ENCODE measurements around the gene MAPKBP1.

Gene MAPKBP1

DNA sequence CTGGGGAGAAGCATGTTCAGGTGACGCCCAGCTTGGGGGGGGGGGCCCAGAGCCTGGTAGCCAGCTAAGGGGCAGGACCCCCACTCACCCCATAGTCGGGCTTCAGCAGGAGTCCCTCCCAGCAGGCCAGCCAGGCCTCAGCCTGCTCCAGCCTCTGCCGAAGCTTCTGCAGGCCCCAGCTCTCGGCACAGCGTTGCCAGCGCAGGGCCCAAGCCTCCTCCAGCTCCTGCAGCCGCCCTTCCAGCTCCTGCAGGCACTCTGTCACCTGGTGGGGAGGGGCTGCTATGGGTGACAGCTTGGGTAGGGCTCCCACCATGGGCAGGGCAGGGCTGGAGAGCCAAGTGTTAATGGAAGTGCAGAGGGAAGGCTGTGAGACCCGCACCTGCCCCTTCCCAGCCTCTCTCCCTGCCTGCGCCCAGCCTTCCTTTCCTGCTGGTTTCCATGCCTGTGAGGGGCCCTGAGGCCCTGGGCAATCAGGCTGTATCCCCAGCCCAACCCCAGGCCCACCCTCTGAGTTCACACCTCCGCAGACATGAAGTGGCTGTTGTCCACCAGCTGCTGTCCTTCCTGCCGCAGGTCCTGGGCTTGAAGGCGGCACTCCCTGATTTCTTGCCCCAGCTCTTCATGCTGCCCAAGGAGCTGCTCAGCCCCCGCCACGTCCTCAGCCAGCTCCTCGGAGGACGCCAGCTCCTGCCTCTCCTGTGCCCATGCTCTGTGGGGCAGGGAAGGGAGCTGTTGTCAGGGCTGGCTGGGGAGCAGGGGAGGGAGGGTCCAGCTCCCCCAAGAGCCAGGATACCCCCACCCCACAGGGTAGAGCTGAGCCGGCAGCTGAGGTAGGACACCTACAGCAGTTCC is 78.7 kb downstream of the MAPKBP1 start:
- no peak for DNase-seq

DNA sequence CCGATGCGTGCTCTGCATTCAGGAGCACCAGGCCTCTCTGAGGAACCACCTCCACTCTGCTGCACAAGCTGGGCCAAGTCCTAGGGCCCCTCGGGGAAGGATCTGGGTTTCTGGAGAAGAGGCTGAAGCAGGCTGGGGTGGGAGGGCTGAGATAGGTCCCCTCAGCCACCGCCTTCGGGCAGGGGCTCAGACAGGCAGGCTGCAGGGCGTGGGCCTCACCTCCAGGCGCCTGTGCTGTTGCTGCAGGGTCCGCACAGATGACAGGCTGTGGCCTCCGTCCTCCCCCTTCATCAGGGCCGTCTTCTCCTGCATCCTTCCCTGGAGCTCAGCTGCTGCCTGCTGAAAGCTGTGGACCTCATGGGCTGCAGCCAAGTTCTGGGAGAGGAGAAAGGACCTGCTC is 79.5 kb downstream of the MAPKBP1 start:
- DNase-seq, result no peak

DNA sequence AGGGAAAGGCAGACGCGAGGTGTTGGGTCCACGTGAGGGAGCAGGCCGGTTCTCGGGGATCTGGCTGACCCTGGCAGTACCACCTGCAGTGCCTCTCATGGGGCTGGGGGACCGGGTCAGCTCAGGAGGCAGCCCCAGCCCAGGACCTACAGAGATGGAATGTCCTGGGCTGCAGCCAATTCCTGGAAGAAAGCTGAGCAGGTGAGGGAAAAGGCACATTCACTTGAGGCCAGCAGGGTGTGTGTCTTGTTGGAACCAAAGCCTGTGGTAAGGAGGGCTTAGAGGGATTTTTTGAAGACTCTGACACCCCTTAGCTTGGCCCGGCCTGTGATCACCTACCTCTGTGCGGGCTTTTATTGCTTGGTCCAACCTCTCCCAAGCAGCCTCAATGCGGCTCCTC is 80.2 kb downstream of the MAPKBP1 start:
- DNase-seq, result no peak

DNA sequence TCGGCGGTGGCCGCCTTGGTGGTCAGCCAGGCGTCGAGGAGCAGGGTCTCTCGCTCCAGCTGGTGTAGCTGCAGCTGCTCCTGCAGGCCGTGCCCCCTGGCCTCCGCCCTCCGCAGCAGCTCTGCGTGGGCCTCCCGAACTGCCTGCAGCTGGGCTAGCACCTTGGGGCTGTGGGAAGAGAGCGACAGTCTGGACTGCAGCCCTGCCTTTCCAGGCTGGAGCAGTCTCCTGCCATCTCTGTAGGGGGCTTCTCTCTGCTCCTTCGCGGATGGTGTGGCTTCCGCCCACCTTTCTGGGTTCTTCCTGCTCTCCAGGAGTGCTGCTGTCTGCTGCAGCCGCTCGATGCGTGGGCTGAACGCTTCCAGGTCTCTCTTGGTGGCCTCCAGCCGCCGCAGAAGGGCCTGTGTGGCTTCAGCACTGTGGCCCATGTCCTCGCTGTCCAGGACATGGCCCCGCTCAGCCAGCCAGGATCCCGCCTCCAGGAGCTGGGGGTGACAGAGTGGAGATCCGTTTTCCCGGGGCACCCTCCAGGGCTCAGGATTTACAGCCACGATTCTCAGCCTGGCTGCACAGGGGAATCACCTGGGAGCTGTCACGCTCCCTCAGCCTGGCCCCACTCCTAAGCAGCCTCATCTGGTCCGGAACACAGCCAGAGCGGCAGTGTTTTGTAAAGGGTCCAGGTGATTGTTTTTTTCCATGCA is 81.1 kb downstream of the MAPKBP1 start:
- no peak for DNase-seq

DNA sequence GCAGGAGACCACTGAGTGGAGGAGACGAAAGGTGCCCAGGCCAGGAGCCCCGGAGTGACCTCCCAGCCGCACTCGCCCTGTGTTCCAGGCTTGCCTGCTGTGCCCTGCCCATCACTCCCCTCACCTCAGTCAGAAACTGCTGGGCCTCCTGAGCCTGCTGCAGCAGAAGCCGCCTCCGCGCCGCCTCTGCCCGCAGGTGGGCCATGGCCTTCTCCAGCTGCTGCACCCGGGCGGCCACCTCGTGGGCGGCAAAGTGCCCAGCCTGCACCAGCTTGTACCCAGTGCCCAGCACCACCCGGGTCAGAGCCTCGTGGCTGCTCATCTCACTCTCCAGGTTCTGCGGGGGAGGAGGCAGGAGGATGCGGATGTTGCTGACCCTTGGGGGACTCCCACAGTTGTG is 82.0 kb downstream of the MAPKBP1 start:
- DNase-seq, result no peak

DNA sequence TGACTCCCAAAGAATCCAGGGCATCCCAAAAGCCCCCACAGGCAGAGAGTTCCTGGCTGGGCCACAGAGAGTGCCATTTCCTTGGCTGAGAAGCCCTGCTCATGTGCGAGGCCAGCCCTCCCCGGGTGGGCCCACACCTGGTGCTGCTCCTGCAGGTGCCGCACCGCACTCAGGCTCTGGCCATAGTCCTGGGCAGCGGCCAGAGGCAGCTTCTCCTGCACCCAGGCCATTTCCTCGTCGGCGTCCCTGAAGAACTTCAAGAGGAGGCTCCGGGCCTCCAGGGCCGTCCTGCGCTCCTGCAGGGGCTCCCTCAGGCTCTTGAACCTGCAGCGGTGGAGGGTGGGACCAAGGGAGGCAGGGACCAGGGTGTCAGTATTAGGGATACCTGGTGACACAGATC is 82.4 kb downstream of the MAPKBP1 start:
- DNase-seq, result no peak

DNA sequence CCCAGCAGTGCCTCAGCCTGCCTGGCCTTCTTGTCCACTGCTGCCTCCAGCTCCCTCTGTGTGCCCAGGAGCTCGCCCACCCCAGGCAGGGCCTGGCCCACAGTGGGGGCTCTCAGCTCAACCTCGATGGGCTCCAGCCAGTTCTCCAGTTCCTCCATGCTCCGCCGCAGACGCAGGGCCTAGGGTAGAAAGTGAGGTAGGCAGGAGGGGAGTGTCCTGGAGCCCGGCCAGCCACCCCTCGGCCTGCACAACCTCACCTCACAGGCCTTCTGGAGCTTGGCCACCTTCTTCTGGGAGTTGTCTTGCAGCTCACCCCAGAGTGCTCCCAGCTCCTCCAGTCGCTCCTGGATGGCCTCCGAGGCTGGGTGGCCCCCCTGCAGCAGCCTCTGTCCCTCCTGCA is 83.0 kb downstream of the MAPKBP1 start:
- no peak for DNase-seq

DNA sequence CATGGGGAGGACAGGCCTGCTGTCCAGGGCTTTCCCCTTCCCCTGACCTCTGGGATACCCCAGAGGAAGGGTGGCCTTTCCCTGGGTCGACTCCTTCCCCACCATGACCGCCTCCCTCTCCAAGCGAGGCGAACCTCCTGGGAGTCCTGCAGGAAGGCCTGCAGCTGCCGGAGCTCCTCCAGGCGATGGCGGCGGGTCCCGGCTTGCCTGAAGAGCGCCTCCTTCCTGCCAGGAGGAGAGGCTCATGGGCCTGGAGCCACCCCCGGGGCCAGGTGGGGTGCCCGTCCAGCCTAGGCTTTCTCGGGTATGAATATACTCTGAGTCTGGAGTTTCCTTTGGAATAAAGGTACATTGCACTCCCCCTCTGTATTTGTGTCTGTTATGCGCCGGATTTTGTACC is 84.5 kb downstream of the MAPKBP1 start:
- DNase-seq, result no peak

DNA sequence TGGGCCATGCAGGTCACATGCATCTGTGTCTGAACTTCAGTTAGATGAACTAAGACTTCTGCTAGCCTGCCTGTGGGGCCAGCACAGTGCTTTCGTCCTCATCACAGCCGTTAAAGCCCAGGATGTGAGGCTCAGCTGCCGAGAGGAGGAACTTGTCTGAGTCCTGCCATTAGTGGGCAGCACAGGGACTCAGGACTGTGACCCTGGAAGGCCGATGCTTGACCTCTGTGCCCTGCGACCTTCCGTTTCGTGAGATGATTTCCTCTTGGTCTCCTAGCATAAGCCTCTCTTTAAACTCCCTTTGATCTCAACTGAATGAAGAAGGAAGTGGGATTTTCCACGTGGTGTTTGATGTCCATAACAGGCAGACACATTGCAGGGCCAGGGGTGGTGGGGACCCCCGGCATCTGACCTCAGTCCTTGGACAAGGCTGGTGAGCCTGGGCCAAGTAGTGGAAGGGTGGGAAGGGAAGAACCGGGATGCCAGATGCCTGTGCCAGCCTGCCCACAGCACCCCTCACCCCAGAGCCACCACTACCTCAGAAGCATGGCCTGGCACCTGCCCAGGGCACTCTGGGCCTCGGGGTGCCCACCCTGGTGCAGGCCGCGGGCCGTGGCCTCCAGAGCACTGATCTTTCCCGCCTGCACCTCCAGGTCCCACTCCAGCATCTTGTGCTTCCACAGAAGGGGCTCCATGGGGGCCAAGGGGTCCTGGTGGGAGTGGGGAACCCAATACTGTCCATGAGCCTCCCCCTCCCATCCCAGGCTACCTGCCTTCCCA is 86.0 kb downstream of the MAPKBP1 start:
- no peak for DNase-seq

DNA sequence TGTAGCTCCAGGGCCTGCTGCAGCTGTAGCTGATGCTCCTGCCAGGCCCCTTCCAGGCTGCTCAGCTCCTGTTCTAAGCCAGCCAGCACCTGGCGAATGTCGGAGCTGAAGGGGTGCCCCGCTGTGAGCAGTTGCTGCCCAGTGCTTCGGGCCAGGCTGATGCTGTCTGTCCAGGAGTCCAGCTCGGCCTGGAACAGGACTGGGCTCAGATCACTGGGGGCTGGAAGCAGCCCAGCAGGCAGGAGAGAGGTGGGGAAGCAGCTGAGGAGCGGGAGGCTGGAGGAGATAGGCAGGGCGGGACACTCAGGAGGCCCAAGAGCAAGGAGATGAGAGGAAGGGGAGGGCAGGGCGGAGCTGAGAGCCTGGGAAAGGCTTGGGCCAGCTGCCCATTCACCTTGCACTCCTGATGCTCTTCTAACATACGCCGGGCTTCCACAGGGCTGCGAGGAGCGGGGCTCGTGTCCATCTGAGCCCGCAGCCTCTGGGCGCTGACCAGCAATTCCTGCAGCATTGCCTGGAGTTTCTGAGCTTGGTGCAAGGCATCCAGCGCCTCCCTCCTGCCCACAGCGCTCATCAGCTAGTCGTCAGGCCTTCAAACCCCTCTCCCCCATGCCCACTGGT is 87.6 kb downstream of the MAPKBP1 start:
- DNase-seq, result no peak

DNA sequence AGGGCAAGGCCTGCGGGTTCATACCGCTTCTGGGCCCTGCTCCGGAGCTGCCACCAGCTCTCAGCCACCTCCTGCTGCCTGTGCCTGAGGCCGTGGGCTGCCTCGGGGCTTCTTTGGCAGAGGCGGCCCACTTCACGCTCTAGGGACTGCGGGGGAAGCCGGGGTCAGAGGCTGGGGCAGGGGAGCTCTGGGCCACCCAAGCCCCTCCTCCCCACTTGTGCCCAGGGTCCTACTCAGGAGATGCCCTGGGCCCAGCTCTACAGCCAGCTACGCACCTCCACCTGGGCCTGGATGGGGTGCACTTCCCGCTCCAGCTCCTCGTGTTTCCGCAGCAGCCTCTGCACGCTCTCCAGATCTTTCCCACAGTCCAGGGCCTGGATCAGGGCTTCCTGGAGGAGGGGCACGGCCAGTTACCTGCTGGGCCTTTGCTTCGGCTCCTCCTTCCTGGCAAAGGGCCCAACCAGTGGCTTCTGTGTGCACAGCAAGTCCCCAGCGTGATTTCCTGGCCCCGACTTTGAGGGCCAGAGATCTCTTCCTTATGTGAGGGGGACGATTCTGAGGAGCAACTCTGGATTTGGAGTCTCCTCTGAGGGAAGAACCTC is 88.3 kb downstream of the MAPKBP1 start:
- DNase-seq, result no peak

DNA sequence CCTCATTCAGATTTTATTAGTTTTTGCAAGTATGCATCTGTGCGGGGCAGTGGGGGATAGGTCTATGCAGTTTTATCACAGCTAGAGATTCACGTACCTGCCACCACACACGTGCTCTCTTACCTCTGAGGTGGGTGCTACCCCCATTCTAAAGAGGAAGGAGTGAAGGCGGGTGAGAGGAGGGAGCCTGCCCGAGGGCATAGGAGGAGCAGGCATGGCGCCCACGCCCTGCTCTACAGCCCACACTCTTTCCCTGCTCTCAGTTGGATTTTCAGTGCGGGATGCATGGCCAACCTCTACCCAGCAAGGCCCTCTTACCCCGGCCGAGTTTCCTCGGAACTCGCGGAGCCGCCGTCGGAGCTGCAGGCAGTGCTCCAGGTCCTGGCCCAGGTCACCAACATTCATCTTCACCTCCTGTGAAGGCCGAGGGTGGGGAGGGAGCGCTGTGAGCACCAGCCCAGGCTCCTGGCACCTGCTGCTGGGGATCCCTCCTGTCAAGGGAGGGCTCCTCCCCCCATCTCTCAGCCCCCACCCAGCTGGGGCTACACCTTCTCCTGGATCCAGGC is 91.3 kb downstream of the MAPKBP1 start:
- DNase-seq, result no peak

DNA sequence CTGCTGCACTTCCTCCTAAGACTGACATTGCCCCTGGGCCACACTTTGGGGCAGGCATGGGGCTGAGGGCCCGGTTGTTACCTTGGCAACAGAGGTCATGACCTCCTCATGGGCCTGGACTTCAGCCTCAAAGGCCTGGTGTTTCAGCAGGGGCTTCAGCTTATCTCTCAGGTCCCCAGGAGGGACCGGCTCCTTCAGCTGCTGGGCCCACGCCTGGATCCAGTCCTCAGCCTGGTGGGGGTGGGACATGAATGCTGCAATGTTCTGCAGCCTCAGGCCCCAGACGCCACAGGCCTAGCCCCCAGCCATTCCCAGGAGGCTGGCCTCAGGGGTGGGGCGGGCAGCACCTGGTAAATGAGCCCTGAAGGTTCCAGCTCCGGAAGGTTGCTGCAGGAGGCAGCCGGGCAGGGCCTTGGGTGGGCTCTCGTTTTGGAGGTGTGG is 92.0 kb downstream of the MAPKBP1 start:
- DNase-seq, result no peak

DNA sequence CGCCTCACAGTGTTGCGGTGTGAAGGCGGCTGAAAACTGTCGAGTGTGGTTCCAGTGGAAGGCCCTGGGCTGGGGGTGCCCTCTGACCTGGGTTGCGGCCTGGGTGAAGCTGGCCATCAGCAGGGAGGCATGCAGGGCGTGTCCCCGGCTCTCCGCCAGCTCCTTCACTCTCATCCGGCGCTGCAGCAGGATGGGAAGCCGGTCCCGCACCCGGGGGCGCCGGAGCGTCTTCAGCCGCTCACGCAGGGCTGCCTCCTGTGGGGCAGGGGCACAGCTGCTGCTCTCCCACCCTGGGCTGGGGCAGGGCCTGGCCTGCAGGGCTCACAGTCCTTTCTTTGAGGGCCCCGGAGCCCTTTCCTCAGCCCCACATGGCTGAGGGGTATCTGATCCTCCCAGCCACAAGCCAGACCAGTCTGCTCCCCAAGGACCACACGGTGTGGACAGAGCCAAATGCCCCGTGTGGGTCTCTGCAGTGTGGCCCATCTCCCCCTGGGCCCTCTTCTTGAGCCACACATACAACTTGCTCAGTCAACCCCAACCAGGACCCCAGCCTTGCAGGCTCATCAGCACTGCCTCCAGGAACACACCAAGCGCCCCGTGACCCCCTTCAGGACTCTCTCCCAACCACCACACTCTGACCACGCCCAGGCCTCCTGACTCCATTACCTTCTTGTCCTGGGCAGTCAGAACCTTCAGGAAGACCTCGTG is 92.7 kb downstream of the MAPKBP1 start:
- no peak for DNase-seq

DNA sequence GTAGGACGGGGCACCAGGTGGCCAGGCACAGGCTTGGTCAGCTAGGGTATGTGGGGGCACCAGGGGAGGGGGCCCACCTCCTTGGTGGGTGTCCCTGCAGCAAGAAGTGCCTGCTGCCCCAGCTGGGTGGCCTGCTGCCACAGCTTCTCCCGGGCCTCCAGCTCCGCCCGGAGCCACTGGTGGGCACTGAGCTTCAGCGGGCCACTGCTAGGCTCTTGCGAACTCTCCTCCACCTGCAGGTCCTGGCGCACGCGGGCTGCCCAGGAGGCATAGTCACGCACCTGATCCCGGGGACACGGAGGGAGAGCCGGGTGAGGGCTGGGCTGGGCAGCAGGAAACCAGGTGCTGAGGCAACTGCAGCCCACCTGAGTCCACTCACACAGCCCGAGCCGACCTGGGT is 94.0 kb downstream of the MAPKBP1 start:
- no peak for DNase-seq

DNA sequence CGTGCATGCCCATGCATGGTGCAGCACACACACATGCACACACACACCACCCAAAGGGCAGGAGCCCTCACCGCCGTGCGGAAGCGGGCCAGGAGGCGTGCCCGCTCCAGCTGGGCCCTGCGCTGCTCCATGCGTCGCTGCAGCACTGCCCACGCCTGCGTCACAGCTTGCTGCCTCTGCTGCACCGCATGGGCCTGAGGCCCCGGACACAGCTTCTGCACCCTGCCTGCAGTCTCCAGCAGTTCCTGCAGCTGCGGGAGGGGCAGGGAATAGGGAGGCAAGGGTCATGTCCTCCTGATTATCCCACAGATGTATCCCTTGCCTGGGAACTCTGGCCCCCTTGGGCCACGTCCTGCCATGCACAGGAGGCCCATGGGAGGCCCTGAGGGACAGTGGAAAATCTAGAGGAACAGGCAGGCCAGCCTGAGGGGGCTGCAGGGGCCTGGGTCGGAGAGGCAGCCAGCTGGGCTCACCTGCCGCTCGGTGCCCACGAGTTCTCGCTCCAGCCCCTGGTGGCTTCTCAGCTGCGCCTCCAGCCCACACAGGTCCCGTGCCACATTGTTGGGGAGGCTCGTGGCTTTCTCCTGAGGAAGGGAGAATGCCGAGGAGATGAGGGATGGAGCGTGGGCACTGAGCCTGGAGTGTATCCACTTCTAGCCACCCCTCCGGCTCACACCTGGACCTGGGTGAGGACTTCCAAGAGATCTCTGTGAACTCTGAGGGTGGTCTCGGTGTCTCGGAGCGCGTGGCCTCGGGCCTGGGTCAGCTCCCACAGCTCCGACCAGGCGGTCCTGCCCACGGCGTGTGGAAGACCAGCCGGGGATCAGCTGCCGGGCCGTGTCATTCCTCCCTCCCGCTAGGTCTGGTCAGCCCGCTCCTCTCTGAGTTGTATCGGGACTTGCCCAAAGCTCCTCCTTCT is 95.7 kb downstream of the MAPKBP1 start:
- no peak for DNase-seq

DNA sequence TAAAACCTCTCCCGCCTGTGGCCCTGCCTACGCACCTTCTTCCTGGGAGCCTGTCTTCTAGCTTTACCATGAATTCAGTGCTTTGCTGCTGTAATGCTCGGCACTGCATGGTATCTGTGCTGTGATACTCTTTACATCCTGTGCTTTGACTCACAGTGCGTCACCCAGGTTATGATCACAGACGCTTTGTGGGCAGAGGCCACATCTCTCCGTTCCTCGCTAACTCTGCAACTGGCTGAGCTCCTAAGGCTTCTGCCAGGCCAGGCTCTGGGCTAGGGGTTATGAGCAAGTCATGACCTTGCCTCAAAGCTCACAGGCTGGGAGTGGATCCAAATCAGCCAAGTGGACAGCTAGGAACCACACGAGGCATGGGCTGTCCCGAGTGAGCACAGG is 96.4 kb downstream of the MAPKBP1 start:
- DNase-seq, result no peak

DNA sequence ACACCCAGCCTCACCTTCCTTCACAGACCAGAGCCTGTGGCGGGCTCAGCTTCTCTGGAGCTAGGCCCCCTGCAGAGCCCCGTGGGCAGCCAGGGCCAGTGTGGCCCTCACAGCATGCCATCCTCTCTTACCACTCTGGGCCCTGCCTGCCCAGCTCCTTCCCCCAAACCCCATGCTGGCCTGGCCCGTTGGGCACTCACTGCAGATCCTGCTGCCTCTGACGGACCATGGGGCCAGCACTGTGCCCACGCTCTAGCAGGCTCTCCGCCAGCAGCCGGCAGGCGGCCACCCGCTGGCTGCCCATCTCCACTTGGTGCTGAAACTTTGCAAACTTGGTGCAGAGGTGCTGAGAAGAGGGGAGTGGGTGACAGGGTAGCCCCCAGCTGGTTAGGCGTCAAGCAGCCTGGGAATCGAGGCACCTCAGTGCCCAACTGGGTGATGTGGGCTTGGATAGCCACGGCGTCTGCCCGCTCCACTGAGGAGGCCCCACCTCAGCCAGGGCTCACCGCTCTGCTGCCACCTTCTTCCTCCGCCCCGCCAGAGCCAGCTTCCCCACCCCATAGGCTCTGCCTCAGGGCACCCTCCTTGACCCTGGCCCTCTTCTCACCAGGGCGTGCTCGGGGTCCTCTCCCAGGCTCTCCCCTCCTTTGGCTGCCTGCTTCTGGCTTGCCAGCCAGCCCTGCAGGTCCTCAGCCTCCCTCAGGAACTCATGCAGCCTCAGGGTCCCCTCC is 97.1 kb downstream of the MAPKBP1 start:
- DNase-seq, result no peak

DNA sequence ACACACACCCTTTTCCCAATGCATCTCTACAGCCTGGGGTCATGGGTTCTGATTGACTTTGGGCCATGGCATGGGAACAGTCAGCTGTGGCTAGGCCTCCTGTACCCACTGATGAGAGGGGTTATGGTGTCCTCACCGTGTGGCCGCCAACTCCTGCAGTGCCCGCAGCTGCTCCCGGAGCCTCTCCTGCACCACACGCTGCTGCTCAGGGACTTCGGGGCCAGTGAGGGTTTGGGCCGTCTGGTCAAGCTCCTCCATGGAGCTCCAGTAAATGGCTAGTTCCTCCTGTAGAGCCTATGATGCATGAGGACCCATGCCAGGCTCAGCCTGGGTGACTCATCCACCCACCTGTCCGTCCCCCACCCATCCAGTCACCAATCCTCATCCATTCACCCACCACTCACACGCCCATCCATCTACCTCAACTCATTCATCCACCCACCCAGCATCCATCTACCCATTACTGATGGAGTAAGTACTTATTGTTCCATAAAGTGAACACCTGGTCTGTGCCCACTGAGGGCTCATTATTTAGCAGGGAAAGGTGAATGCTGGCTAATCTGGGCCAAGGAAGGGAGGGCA is 98.0 kb downstream of the MAPKBP1 start:
- no peak for DNase-seq

DNA sequence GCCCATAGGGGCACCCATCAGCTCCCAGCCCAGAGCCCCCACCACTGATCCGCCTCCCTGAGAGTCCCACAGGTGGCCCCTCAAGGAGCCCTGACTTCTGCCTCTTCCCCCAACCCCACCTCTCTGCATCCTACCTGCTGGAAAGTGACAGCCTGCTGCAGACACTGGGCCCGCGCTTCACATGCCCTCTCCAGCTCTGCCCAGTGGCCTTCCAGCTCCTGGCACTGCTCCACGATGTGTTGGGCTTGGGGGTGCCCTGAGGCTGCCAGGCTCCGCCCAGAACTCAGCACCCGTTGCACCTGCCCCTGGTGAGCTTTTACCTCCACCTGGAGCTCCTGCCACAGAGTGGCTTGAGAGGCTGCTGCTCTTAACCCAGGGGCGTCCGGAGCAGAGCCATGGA is 99.4 kb downstream of the MAPKBP1 start:
- DNase-seq, result no peak
